Muscle layer of duodenum (tissue), 2 donors: ENCODE results near the gene ATG9A.
A peak's percentile ranks its signal among the peaks of the same experiment; 100 is the strongest.

Experiments used
- H3K27ac ChIP-seq: one replicate; pipeline ENCODE4 v1.7.0; 2013; ENCODE audit warnings: mild to moderate bottlenecking, low read length
- H3K27me3 ChIP-seq: one replicate; pipeline ENCODE4 v1.7.0; 2013; ENCODE audit warnings: low read depth, mild to moderate bottlenecking, control low read depth, low read length
- H3K36me3 ChIP-seq, 2 donors: one replicate each; pipeline ENCODE4 v1.7.0; 2013; ENCODE audit warnings: low read length in 2 of 2, control low read depth in 1 of 2, mild to moderate bottlenecking in 1 of 2; ENCODE audit not compliant: insufficient read depth in 2 of 2, control insufficient read depth in 1 of 2
- H3K4me1 ChIP-seq, 2 donors: one replicate each; pipeline ENCODE4 v1.7.0; 2013; ENCODE audit warnings: low read length in 2 of 2, mild to moderate bottlenecking in 2 of 2, control low read depth in 1 of 2, moderate library complexity in 1 of 2; ENCODE audit not compliant: insufficient read depth in 2 of 2, control insufficient read depth in 1 of 2
- H3K4me3 ChIP-seq, 2 donors: one replicate each; pipeline ENCODE4 v1.7.0; 2013; ENCODE audit warnings: low read length in 2 of 2, low read depth in 1 of 2, mild to moderate bottlenecking in 1 of 2
- H3K9me3 ChIP-seq, 2 donors: one replicate each; pipeline ENCODE4 v1.7.0; 2013; ENCODE audit warnings: low read length in 2 of 2, control low read depth in 1 of 2, mild to moderate bottlenecking in 1 of 2; ENCODE audit not compliant: control insufficient read depth in 1 of 2
- donor health status: healthy.

ATG9A gene

DNA sequence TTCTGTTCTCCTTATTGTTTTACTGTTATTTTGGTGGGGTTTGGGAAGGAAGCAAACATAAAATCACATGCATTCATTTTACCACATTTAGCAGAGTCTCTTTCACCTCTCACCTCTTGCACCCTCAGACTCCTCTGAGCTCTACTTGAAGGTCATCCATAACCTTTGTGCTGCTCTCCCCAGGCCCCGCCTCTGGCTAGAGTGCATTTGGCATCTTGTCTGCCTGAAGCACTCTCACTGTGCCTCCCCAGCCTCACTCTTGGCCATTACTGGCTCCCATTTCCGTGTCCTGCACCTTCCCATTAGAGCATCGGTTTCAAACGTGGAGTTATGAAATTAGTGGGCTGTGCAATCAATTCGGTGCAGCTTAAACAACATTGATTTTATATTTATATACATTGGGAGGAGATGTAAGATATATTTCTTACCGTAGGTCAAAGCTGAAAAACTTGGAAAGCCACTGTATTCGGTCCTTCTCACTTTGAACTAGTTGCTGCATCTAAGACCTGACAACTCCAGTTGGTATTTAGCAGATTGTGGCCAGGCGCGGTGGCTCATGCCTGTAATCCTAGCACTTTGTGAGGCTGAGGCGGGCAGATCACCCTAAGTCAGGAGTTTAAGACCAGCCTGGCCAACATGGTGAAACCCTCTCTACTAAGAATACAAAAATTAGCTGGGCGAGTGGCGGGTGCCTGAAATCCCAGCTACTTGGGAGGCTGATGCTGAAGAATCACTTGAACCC lies 29.8 kb downstream of the ATG9A start:
- no peak overlapping the region for H3K27ac ChIP-seq
- H3K4me1 ChIP-seq, result no peaks in the 10 kb centered on the region
- H3K27me3 ChIP-seq, result peaks cover 4% of the 10 kb centered on the region
- H3K4me3 ChIP-seq, result no peak overlapping the region
- no peaks in the 10 kb centered on the region for H3K9me3 ChIP-seq
- H3K36me3 ChIP-seq, result no peaks in the 10 kb centered on the region

DNA sequence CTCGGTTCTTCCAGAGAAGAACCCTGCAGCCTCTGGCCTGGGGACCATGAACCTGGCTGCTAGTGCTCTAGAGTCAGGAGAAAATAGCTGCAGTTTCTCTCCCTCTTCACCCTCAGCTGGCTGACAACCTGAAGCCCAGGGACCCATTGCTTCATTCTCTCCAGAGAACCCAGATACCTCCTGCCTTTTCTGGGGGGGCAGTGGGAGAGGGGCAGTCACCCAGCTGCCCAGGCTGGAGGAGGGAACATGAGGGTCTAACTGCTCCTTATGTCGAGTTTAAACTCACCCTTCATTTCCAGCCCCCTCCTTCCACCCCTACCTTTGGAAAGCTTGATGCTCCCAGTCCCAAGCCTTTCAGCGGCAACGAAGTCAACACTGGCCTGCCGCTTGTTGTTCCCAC lies 30.5 kb downstream of the ATG9A start:
- H3K4me3 ChIP-seq, result no peak overlapping the region

DNA sequence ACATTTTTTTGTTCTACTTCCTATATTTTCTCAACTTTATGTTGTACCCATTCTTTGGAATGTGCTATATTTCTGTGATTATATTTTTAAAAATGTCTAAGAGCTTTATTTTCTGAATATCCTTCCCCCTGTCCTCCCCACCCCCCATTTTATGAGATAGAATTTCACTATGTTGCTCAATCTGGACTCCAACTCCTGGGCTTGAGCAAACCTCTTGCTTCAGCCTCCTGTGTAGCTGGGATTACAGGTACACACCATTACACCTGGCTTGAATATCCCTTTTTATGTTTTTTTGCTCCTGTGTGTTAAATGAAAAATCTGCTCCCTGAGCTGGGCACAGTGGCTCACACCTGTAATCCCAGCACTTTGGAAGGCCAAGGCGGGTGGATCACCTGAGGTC lies 32.0 kb downstream of the ATG9A start:
- peaks cover 4% of the 10 kb centered on the region for H3K27me3 ChIP-seq
- H3K4me3 ChIP-seq, result no peak overlapping the region
- H3K4me1 ChIP-seq, result no peaks in the 10 kb centered on the region
- H3K9me3 ChIP-seq, result no peaks in the 10 kb centered on the region
- no peak overlapping the region for H3K27ac ChIP-seq
- H3K36me3 ChIP-seq, result no peaks in the 10 kb centered on the region

More for the DNA sequence above, 30.5 kb downstream of the ATG9A start:
- Histone ChIP-seq H3K27me3 (peaks cover 4% of the 10 kb centered on the region), H3K36me3 (no peaks in the 10 kb centered on the region), H3K27ac (no peak overlapping the region), H3K9me3 (no peaks in the 10 kb centered on the region), H3K4me1 (no peaks in the 10 kb centered on the region)

- H3K36me3 ChIP-seq, result peaks cover 32 to 35% of the 10 kb centered on the region in 2 donors
- no peaks in the 10 kb centered on the region for H3K27me3 ChIP-seq
- H3K27ac ChIP-seq, result no peak overlapping the region
- peaks cover 0 to 4% of the 10 kb centered on the region in 2 donors for H3K4me1 ChIP-seq
- H3K9me3 ChIP-seq, result no peaks in the 10 kb centered on the region
- no peak overlapping the region for H3K4me3 ChIP-seq
Observed at GRCh38 chr2:219186754-219187456, 42.5 kb downstream of the ATG9A start.

DNA sequence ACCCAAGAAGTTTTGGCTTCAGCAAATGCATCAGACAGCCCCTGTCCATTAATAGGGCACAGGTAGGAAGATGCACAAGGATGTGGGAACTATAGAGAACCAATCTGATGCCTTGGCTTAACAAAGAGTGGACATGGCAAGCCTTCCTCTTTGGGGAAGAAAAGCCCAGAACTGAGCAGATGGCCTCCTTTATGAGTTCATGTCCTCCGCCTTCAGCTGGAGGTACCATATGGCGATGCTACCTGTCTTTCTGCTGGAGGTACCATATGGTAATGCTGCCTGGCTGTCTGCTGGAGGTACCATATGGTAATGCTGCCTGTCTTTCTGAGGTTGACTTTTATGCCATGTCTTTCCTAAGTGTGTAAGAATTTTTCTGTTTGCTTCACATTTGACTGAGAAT lies 45.3 kb downstream of the ATG9A start:
- Histone ChIP-seq H3K27ac (no peak overlapping the region), H3K36me3 (peaks cover 49 to 61% of the 10 kb centered on the region in 2 donors), H3K27me3 (no peaks in the 10 kb centered on the region), H3K4me3 (no peak overlapping the region), H3K4me1 (peaks cover 7 to 13% of the 10 kb centered on the region in 2 donors), H3K9me3 (no peaks in the 10 kb centered on the region)

- Histone ChIP-seq H3K27me3 (no peaks in the 10 kb centered on the region), H3K36me3 (peaks cover 49 to 61% of the 10 kb centered on the region in 2 donors), H3K9me3 (no peaks in the 10 kb centered on the region), H3K4me1 (peaks cover 12 to 21% of the 10 kb centered on the region in 2 donors), H3K4me3 (no peak overlapping the region), H3K27ac (no peak overlapping the region)
Observed at GRCh38 chr2:219183151-219183772, 46.2 kb downstream of the ATG9A start.

DNA sequence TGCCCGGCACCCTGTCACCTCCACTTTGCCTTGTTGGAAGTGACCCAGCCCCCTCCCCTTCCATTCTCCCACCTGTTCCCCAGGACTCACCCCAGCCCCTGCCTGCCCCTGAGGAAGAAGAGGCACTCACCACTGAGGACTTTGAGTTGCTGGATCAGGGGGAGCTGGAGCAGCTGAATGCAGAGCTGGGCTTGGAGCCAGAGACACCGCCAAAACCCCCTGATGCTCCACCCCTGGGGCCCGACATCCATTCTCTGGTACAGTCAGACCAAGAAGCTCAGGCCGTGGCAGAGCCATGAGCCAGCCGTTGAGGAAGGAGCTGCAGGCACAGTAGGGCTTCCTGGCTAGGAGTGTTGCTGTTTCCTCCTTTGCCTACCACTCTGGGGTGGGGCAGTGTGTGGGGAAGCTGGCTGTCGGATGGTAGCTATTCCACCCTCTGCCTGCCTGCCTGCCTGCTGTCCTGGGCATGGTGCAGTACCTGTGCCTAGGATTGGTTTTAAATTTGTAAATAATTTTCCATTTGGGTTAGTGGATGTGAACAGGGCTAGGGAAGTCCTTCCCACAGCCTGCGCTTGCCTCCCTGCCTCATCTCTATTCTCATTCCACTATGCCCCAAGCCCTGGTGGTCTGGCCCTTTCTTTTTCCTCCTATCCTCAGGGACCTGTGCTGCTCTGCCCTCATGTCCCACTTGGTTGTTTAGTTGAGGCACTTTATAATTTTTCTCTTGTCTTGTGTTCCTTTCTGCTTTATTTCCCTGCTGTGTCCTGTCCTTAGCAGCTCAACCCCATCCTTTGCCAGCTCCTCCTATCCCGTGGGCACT lies 46.9 kb downstream of the ATG9A start:
- Histone ChIP-seq H3K27ac (no peak overlapping the region), H3K4me3 (no peak overlapping the region), H3K4me1 (peaks cover 12 to 21% of the 10 kb centered on the region in 2 donors), H3K27me3 (no peaks in the 10 kb centered on the region), H3K9me3 (no peaks in the 10 kb centered on the region), H3K36me3 (peaks cover 49 to 61% of the 10 kb centered on the region in 2 donors)

- H3K9me3 ChIP-seq, result no peaks in the 10 kb centered on the region
Observed at GRCh38 chr2:219181531-219181930, 47.9 kb downstream of the ATG9A start.

GRCh38 chr2:219180961-219181360 lies 48.5 kb downstream of the ATG9A start:
- no peak overlapping the region for H3K27ac ChIP-seq
- no peaks in the 10 kb centered on the region for H3K9me3 ChIP-seq
- peaks cover 13 to 23% of the 10 kb centered on the region in 2 donors for H3K4me1 ChIP-seq
- H3K36me3 ChIP-seq, result peaks cover 49 to 61% of the 10 kb centered on the region in 2 donors
- no peak overlapping the region for H3K4me3 ChIP-seq
- H3K27me3 ChIP-seq, result no peaks in the 10 kb centered on the region

More at GRCh38 chr2:219181531-219181930, 47.9 kb downstream of the ATG9A start:
- H3K36me3 ChIP-seq, result peaks cover 49 to 61% of the 10 kb centered on the region in 2 donors
- H3K27me3 ChIP-seq, result no peaks in the 10 kb centered on the region
- no peak overlapping the region for H3K4me3 ChIP-seq
- H3K27ac ChIP-seq, result no peak overlapping the region
- peaks cover 12 to 21% of the 10 kb centered on the region in 2 donors for H3K4me1 ChIP-seq

DNA sequence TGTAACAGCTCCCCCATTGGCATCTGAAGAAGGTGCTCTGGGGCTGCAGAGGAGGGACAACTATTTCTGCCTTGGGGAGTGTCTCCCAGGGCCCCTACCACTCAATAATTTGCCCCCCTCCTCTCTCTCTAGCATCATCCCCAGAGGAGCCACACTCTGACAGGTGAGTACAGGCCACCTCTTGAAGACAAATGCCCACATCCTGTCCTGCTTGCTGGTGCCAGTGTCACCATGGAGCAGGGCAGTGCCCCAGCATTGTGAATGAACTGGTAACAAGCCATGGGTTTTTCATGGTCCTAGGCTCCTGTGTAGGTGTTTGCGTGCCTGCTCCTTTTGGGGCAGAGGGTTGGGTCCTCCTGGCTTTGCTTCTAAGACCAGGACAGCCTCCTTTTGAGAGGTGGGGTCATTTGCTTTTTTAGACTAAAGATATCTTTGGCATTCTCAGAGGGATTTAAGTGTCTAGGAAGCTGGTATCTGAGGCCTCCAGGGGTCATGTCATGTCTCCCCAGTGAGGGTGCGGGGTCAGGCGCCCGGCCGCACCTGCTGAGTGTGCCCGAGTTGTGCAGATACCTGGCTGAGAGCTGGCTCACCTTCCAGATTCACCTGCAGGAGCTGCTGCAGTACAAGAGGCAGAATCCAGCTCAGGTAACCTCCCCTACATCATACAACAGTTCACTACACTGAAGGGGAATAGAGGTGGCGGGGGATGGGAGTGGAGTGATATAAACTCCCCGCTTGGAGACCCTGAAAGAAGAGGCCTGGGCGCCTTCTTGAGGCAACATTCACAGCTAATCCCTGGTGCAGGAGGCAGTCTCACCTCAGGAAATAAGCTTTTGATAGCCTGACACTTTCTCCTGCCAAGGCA lies 49.6 kb downstream of the ATG9A start:
- Histone ChIP-seq H3K9me3 (no peaks in the 10 kb centered on the region), H3K4me3 (peak overlapping the region in 1 of 2 donors; percentile 88), H3K36me3 (peaks cover 43 to 55% of the 10 kb centered on the region in 2 donors), H3K4me1 (peaks cover 19 to 30% of the 10 kb centered on the region in 2 donors), H3K27me3 (no peaks in the 10 kb centered on the region), H3K27ac (no peak overlapping the region)
